CD4-positive, alpha-beta T cell treated with Interleukin-17A for 4 hours (primary cell): ENCODE results near the gene ACAN.

Experiments
- DNase-seq: peaks from one replicate; pipeline ENCODE4 v3.0.0-alpha.2; 2020; ENCODE audit warnings: mixed read lengths

The ACAN gene

DNA sequence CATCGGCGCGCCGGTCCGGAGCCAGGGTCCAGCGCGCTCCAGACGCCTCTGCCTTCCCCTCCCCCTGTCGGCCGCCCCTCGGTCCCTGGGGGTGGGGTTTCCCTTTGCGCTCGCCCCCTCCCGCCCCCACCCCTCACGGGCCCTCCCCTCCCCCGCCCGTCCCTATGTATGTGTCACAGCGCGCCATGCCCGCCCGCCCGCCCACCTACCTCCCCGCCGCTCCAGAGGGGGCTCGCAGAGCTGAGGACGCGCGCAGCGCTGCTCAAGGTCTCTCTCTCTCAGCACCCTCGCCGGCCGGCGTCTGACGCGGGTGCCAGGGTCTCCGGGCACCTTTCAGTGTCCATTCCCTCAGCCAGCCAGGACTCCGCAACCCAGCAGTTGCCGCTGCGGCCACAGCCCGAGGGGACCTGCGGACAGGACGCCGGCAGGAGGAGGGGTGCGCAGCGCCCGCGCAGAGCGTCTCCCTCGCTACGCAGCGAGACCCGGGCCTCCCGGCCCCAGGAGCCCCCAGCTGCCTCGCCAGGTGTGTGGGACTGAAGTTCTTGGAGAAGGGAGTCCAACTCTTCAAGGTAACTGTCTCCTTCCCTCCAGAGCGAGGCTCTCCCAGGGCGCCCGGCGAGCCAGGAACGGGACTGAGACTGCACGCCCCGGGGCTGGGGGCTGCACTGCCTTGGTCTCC, at the start of gene ACAN:
ACAN (plus strand) TSS at position 196 of the 679 bp plus-strand sequence. CDS start 32,771 bp downstream, outside the sequence.
- no peak for DNase-seq

DNA sequence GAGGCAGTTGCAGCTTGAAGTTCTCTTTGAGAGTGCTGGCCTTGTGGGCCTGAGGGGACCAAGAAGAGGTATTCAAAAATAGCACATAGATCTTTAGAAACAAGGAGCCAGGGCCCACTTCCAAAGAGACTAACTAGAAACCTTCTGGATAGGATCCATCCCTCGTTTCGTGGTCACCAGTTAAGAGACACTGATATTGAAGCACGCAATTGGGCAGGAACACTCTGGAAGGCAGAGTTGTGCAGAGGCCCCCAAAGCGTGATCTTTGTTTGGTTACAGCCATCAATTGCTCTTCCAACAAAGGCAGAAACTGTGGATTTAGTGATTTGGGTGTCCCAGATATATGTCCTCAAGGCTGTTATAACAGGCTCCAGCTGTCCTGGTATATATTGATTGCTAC, 46.7 kb upstream of the ACAN start:
- DNase-seq: no peak

DNA sequence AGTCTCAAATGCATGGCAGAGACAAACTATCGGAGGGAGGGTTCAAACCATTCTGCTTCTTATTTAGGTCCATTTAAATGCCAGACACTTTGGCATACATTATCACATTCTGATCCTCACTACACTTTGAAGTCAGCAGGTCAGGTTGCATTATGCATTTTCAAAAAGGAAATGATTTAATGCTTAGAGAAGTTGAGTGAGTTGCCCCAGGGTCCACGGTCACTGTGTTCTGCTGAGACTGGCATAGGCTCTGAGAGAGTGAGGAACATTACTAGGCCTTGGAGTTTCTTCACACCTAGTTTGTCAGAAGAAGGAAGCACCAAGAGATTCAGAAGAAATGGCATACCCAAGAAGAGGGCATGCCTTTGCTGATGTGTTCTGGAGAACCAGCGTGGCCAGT, 46.3 kb upstream of the ACAN start:
- no peak for DNase-seq

- no peak for DNase-seq
Measured at GRCh38 chr15:88759872-88760271, 43.4 kb upstream of the ACAN start.

DNA sequence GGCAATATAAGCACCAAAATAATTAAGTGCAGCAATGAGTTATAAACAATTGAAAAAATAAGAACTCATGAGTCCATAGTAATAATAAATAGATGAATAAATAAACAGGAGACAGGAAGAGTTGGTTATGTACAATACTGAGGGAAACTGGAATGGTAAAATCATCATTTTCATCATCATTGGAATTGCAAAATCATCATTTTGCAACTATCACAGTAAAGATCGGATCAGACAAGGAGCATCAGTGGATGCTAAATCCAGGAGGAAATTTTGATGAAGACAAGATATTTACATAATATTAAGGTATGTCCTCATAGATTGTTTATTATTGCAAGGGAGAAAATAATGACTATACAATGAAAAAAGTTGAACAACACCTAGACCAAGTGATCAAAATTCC, 38.8 kb upstream of the ACAN start:
- DNase-seq: no peak

DNA sequence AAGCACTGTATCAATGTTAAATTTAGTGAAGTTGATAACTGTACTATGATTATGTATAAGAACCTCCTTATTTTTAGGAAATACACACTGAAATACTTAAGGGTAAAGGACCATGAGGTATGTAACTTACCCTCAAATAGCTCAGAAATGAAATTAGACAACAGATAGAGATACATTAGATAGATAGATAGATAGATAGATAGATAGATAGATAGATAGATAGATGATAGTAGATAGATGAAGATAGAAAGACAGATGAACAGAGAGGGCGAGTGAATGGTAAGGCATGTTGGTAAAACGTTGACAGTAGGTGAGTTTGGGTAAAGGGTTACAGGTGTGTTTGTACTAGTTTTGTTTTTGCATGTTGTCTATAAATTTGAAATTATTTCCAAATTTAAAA, 38.0 kb upstream of the ACAN start:
- no peak for DNase-seq

GRCh38 chr15:88769161-88769971, 33.9 kb upstream of the ACAN start:
- DNase-seq: no peak

DNA sequence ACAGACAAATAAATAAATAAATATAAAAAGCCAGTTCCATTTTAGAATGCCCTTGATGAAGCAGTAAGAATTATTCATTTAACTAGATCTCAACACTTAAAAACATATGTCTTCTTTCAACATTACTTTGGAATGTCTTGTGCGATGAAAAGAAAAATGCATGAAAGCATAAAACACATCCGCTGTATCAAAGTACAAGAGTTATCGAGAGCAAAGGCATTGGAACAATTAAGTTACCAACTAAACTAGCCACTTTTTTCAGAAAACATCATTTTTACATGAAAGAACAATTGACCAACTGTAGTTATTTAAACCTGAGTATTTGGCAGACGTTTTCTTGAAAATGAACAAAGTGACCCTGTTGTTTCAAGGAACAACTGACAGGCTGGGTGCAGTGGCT, 27.5 kb upstream of the ACAN start:
- no peak for DNase-seq

DNA sequence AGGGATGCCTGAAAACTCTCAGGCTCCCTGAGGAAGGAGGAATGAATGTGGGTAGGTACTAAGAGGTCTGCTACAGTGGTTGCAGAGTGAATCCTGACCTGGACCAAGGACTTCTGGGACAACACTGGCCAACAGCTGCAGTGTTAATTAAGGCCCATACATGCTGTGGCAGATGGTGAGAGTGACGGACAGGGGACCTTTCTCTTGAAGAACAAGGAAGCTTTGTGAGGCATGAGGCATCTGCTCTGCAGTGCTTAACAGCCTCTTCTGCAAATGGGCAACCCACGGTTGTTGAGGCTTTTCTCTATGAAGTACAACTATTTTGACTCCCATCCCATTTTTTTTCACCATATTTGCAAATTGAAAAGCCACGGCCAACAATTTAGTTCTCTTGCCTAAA, 26.6 kb upstream of the ACAN start:
- no peak for DNase-seq

GRCh38 chr15:88779944-88780343, 23.3 kb upstream of the ACAN start:
- no peak for DNase-seq

DNA sequence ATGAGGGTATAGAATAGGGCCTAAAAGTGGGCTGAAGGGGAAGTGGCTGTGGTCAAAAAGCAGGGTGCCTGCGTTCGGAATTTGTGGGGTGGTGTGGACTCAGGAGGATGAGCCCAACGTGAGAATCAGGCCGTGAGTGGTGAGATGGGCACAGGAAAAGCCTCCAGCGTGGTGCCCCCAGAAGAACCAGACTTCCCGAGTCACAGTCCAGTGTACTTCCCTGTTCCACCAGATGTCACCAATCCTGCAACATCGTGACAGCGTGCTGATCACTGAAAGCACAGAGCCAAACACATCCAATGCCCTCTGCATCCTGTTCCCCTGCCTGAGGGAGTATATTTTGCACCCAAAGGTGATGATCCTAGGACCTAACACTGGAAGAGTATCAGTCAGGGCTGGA, 20.8 kb upstream of the ACAN start:
- no peak for DNase-seq

DNA sequence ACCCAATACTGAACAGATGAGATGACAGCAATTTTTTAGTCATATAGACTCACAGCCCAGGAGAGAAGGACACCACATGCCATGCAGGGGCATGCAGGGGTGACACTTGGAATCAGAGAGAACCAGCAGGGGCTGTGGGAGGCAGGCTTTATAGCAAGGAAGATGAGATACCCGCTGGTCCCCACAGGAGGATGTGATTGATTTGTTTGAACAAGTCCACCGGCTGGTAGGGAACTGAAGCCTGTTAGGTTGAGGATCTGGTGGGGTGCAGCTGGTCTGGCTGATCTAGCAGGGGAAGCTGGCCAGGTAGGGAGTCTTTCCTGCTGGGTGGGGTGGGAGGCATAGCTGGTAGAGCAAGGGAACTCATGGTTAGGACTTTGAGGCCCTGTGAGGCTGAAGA, 18.0 kb upstream of the ACAN start:
- no peak for DNase-seq

- no peak for DNase-seq
Measured at GRCh38 chr15:88788036-88788435, 15.2 kb upstream of the ACAN start.

- no peak for DNase-seq
Measured at GRCh38 chr15:88788816-88789215, 14.4 kb upstream of the ACAN start.

GRCh38 chr15:88790486-88790885, 12.8 kb upstream of the ACAN start:
- no peak for DNase-seq

DNA sequence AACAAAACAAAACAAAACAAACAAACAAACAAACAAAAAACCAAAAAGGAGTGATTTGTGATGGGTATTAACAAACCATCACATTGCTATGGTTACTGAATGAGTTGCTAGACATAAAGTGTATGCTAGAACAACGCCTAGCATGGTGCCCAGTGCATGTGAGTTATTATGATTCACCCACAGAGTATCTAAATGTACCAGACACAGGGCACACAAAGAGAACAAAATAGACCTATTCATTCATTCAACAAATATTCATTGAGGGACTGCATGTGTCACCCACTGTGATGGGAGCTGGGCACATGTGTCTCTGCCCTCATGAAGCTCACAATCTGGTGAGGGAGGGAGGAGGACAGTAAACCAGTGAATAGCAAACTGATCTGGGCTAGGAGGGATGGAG, 11.6 kb upstream of the ACAN start:
- DNase-seq: no peak

GRCh38 chr15:88792342-88793282, 10.6 kb upstream of the ACAN start:
- no peak for DNase-seq

GRCh38 chr15:88794001-88794400, 9.2 kb upstream of the ACAN start:
- no peak for DNase-seq

- DNase-seq: no peak
Measured at GRCh38 chr15:88797663-88798339, 5.4 kb upstream of the ACAN start.

DNA sequence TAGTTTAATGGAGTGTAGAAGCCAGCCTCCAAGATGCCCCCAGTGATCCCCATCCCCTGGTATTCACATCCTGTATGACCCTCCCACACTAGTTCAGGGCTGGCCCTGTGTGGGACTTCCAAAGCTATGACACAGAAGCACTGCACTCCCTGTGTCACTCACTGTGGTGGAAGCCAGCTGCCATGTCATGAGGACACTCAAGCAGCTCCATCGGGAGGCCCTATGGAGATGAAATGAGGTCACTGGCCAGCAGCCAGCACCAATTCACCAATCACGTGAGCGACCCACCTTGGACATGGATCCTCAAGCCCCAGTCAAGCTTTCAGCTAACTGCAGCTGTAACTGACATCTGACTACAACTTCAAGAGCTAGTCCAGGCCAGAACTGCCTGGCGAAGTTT, 3.9 kb upstream of the ACAN start:
- DNase-seq: no peak

- no peak for DNase-seq
Measured at GRCh38 chr15:88800026-88800425, 3.2 kb upstream of the ACAN start.

- DNase-seq: no peak
Measured at GRCh38 chr15:88800738-88801137, 2.5 kb upstream of the ACAN start.
